Right lung (tissue), 5 donors: ENCODE data around the gene ETHE1. TPM values are rescaled to one million over a fixed set of nuclear protein-coding genes. Genes with fewer than 3 reads are reported as not detected.
"Not testable (repeated sequence)": the region's sequence is repeated elsewhere in the genome, so short reads cannot be mapped to it uniquely, and the experiment has no call there.

Experiments
- DNase-seq, 2 donors: peaks; one replicate each; pipeline ENCODE4 v3.0.0-alpha.2; 2013
- polyA plus RNA-seq, 5 donors: library from polyadenylated mRNA; unstranded; fragments of 120-200 nt; gene quantifications; one replicate each; pipeline versions ENCODE4 v1.2.1 to v1.2.3, GENCODE V29; 2013; ENCODE audit warnings: inconsistent platforms in 1 of 5, low replicate concordance in 1 of 5; ENCODE audit not compliant: insufficient read length in 5 of 5, insufficient read depth in 1 of 5

Gene ETHE1
- polyA plus RNA-seq, 5 donors, result 18.2 to 24.1 (median 20.5) TPM

DNA sequence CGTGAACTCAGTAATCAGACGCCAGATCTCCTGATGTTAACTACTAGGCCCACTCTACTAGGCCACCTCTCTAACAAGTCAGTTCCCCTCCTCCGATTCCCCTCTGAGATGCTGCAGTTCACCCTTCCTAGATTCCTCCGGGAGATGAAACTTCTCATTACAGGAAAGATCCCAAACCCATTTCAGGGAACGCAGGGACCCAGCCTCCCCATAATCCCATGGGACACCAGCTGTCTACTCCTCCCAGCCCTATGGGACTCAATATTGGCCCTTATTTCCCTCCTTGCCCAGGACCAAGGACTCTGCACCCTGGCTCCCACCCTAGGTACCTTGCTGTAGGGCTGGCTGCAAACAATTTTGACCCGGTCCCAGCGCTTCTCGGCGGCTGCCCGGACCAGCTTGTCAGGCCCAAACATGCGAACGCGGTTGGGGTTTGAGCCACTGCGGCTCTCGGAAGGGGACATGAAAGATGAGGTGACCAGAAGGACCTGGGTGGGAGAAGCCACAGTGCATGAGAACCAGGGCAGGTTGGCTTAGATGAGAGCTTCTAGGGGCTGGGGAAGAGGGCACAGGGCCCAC lies 27.4 kb upstream of the ETHE1 start:
- DNase-seq, result no peak

GRCh38 chr19:43553656-43554055 lies 26.7 kb upstream of the ETHE1 start:
- DNase-seq, result no peak

DNA sequence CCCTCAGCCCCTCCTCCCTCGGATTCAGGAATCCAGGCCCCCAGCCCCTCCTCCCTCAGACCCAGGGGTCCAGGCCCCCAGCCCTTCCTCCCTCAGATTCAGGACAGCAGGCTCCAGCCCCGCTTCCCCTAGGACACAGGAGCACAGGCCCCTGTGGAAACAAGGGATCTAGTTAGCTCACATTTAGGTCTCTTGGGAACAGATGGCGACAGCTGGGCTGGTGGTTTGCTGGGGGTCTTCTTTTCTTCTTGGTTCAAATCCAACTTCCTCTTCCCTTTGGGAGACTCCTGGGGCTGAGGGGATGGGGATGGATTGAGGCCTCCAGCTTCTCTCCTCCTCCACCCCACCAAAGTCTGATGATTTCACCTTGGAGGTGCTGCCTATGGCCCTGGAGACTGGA lies 25.6 kb upstream of the ETHE1 start:
- no peak for DNase-seq

DNA sequence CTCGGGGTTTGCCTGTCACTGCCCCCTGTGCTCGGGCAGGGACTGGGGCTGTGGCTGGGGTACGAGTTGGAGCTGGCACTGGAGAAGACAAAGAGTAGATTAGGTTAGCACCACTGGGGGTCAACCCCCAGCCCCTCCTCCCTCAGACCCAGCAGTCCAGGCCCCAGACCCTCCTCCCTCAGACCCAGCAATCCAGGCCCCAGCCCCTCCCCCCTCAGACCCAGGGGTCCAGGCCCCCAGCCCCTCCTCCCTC lies 25.1 kb upstream of the ETHE1 start:
- DNase-seq, result no peak

DNA sequence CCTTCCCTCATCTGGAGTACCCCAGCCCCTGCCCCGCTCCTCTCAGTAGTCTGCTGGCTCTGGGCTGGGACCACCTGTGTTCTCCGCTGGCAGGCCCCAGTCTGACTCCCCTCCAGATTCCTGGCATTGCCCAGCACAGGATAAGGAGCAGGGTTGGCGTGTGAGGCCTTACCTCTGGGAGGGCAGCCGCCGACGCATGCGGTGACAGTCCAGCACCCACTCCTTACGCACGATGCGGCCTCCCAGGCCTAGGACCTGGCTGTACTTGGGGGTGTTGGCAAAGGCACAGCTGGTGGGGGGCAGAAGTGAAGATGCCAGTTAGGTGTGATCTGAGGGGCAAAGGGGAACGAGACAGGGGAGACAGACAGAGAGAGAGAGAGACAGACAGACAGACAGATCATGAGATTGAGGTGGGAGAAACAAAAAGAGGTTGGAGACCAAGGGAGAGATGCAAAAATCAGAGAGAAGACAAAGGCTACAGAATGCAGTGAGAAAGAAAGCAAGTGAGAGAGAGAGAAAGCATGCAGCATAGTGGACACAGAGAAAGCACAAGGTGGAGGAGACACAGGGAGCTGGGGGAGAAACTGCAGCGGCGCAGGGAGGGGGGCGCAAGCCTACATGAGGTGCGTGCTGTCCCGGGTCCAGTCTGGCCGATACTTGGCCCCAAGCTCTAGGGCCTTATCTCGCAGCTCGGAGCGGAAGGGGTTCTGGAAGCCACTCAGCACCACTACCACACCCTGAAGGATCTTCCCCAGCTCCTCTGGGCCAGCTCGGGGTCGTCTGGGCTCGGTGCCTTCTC lies 24.6 kb upstream of the ETHE1 start:
- DNase-seq, result no peak

DNA sequence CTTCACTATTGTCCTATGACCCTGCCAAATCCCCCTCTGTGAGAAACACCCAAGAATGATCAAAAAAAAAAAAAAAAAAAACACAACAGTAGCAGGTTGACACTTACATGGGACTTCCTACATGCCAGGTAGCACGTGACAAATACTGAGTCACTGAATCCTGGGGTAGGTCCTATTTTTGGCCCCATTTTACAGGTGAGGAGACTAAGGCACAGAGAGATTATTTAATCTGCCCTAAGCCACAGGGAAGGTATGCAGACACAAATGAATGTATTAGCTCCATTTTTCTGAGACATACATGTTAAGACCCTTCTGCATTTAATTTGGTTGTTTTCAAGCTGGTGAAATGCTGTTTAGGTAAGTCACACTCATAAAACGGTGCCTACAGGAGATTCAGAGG lies 21.7 kb upstream of the ETHE1 start:
- no peak for DNase-seq

GRCh38 chr19:43547926-43548325 lies 20.9 kb upstream of the ETHE1 start:
- not testable (repeated sequence) for DNase-seq

DNA sequence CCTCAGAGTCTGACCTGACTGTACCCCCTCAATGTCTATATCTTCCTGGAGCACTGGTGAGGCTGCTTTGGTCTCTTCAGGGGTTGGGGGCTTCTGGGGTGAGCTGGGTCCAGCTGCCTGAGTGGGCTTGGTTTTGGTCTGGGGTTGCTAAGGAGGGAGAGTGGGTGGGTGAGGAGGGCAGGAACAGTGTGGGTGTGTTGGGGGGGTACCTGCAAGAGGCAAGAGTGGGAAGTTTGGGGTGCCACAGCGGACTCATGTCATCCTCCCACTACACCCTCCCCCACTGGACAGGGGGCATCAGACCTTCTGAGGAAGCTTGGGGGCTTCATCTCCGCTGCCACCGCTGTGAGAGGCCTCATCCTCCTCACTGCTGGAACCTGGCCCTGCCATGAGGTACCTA lies 19.6 kb upstream of the ETHE1 start:
- DNase-seq, result no peak

- no peak for DNase-seq
Measured at GRCh38 chr19:43545981-43546380, 19.0 kb upstream of the ETHE1 start.

DNA sequence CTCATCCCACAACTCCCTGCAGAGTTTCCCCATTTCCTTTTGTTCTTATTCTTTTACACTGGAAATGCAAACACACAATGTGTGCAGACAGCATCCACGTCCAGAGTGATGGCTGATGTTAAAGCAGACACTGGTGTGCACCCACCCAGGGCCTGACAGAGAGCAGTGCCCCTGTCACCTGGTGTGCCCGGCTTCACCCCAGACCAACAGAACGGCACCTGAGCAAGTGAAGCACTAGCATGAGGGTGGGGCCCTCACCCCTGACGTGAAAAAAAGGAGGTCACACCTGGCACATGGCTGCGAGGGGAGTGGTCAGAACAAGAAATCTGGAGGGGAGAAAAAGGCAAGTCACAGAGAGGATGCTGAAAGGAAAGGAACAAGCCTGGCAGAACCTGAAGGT lies 18.3 kb upstream of the ETHE1 start:
- DNase-seq, result no peak

GRCh38 chr19:43544077-43544476 lies 17.1 kb upstream of the ETHE1 start:
- DNase-seq, result no peak

- no peak for DNase-seq
Measured at GRCh38 chr19:43541920-43542650, 15.1 kb upstream of the ETHE1 start.

DNA sequence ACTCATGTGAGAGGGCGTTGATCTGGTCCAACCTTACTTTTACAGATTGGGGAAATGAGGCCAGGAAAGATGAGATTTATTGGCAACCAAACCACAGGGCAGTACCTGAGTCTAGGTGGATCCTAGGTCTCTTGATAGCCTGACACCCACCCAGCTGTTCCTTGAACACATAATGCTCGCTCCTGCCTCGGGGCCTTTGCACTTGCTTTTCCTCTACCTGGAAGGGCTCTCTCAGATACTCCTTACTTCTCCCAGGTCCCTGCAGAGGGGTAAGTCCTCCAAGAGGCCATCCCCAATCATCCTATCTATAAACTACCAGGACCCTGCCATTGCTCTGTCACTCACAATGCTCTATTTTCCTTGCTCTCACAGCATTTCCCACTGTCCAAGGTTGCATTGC lies 13.4 kb upstream of the ETHE1 start:
- no peak for DNase-seq

DNA sequence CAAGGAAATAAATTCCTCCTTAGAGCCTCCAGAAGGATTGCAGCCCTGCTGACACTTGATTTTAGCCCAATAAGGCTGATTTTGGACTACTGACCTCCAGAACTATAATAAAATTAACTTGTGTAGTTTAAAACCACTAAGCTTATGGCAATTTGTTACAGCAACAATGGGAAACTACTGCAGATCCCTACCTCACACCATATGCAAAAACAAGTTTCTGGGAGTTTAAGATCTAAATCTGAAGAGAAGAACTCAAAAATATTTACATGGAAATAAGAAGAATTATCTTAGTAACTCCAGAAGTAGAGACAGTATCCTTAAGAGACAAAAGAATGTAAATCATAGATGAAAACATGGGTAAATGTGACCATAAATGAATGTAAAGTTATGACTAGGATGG lies 11.9 kb upstream of the ETHE1 start:
- DNase-seq, result no peak

- peak; percentile 52 to 61 for DNase-seq
Measured at GRCh38 chr19:43534816-43535761, 8.1 kb upstream of the ETHE1 start.

GRCh38 chr19:43534305-43534815 lies 7.4 kb upstream of the ETHE1 start:
- peak in 1 of 2 donors; percentile 14 for DNase-seq

DNA sequence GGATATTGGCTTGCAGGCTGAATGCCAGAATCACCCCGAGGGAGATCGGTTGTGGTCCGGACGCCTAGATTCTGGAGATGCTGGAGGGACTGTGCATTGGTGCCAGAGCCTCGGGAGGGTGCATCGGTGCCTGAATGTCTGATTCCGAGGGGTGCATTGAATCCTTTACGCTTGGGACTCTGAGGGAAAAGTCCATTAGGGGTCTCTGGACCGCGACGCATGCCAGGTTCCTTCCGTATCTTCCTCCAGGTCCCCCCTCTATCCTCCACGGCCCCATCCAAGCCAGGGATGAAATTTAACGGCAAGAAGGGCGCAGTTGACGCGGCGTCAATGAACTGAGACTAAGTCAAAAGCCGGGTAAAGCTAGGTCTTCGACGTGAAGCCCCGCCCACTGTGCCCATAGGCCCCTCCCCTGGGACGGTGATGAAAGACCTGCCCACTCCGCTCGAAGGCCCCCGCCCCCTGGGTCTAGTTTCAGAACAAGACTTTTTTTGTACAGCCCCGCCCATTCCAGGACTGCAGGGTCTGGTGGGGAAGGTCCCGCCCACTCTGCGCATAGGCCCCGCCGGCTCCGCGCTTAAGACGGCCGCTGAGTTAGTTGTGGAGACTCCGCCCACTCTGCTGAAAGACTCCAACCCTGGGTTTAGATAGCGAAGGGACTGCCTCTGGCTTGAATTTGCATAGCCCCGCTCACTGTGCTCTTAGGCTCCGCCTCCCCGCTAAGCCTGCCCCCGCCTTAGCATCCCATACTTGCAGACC lies 6.7 kb upstream of the ETHE1 start:
- peak; percentile 98 for DNase-seq

DNA sequence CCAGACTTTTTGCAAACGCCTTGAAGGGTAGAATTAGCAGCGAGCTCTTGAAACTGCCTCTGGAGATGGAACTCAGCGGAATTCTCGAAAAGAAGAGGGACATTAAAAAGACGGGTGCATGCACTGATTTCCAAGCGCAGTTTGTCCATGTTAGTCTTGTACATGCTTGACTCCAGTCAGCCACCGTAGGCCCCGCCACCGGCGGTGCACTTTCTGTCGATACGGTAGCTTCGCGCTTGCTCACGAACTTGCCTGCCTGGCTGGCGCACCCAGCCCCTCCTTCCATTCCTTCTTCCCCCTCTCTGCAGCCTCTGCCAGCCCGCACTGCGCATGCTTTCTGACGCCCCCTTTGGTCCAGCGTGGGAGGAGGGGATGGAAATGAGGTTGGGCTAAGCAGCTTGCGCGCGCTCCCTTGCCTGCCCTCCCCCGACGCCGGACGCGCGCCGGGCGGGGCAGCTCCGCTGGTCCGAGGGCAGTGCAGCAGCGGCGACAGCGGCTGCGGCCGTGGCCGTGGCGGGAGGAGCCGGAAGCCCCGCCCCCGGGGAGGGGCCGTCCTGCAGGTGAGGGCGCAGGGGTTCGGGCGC lies 6.1 kb upstream of the ETHE1 start, which contains the start of gene ZNF575:
ZNF575 (plus strand) TSS at position 227 of the 584 bp plus-strand sequence. CDS start 1,235 bp downstream, outside the sequence.
- DNase-seq, result peak; percentile 95 to 96

DNA sequence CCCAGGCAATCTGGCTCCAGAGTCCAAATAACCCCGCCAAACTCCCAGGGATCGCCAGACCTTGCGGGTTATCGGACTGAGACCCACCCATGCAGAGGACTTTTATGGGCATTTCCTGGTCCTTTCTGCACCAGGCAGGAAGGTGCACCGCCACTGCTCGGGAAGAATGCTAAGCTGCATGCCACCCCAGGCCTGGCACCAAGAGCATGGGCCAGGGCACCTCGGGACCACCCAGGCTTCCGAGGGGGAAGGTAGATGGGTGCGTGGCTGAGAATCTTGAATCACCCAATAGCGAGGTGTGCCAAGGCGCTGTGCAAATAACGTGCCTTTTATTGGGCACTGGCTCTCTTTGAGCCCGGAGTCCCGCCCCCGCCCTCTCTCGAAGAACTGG lies 5.6 kb upstream of the ETHE1 start:
- no peak for DNase-seq

- DNase-seq, result peak in 1 of 2 donors; percentile 39
Measured at GRCh38 chr19:43527860-43528622, 1.0 kb upstream of the ETHE1 start.
